ENCODE measurements around the gene INSC.

GRCh38 chr11:15293975-15294620, 179.4 kb downstream of the INSC start:
- TF ChIP-seq CTCF (IDR thresholded peaks at IDR 0.05; ENCODE audit: poor library complexity, severe bottlenecking) (no peak), EP300 (conservative IDR thresholded peaks at IDR 0.05; ENCODE audit: poor library complexity, severe bottlenecking) (no peak), EZH2 (IDR thresholded peaks at IDR 0.05; ENCODE audit: borderline replicate concordance, insufficient read depth, low read length, poor library complexity, severe bottlenecking) (no peak)
